SK-N-SH (cell line): ENCODE measurements around the gene CEP70.

Experiments
- EZH2phosphoT487 ChIP-seq: fragments of 200-600 bp; sonication (generic); IDR thresholded peaks from 2 replicates; pipeline ENCODE4 v1.6.1; 2017; ENCODE audit warnings: low read depth, mixed run types, mild to moderate bottlenecking, antibody characterized with exemption, moderate library complexity, borderline replicate concordance
- GABPA ChIP-seq: IDR thresholded peaks from 2 replicates; pipeline ENCODE4 v1.4.0; 2012; ENCODE audit warnings: low read depth, mild to moderate bottlenecking
- POLR2AphosphoS5 ChIP-seq: IDR thresholded peaks from 2 replicates; pipeline ENCODE4 v1.6.1; 2012; ENCODE audit warnings: low read depth, low read length
- RAD21 ChIP-seq: IDR thresholded peaks from 2 replicates; pipeline ENCODE4 v1.6.1; 2012; ENCODE audit warnings: mild to moderate bottlenecking, low read length
- RFX5 ChIP-seq: IDR thresholded peaks from 2 replicates; pipeline ENCODE4 v1.6.1; 2012; ENCODE audit warnings: mild to moderate bottlenecking, improper control_type of control experiment, low read length
- RXRA ChIP-seq: IDR thresholded peaks from 2 replicates; pipeline ENCODE4 v1.4.0; 2012; ENCODE audit warnings: low read depth, mild to moderate bottlenecking, borderline replicate concordance
- SIN3A ChIP-seq: IDR thresholded peaks from 2 replicates; pipeline ENCODE4 v1.6.1; 2012; ENCODE audit warnings: low read depth, mild to moderate bottlenecking, low read length, moderate library complexity, borderline replicate concordance
- YY1 ChIP-seq: IDR thresholded peaks from 2 replicates; pipeline ENCODE4 v1.4.0; 2012; ENCODE audit warnings: low read depth, mild to moderate bottlenecking
- TF ChIP-seq, protein P1 (sequence below): fragments of 200-600 bp; sonication (generic); IDR thresholded peaks from 2 replicates; pipeline ENCODE4 v1.6.1; 2017; ENCODE audit warnings: antibody characterized with exemption, mild to moderate bottlenecking, moderate library complexity
- TF ChIP-seq, protein P2 (sequence below): fragments of 150-350 bp; IDR thresholded peaks from 2 replicates; pipeline ENCODE4 v1.6.1; 2017; ENCODE audit warnings: antibody characterized with exemption, low read length, low read depth, borderline replicate concordance

DNA sequence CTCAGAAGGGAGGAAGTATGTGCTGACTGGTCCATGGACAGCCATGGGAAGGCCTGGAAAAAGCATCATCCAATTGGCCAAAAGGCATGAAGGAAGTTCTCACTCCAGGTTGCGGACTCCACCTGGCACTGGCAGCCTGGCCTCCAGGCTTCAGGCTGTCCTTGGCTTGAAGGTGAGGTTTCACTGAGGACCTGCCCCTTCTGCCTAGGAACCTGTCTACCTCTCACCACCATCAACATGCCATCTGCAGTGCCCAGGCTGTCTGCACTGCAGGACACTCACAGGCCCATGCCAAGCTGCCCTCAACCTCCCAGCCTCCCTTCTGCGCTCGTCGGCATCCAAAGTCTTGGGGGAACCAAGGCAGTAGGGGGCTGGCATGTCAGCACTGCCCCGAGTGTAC, 51.1 kb downstream of the CEP70 start:
- no peak for TF ChIP-seq POLR2AphosphoS5
- TF ChIP-seq, protein P1, sequence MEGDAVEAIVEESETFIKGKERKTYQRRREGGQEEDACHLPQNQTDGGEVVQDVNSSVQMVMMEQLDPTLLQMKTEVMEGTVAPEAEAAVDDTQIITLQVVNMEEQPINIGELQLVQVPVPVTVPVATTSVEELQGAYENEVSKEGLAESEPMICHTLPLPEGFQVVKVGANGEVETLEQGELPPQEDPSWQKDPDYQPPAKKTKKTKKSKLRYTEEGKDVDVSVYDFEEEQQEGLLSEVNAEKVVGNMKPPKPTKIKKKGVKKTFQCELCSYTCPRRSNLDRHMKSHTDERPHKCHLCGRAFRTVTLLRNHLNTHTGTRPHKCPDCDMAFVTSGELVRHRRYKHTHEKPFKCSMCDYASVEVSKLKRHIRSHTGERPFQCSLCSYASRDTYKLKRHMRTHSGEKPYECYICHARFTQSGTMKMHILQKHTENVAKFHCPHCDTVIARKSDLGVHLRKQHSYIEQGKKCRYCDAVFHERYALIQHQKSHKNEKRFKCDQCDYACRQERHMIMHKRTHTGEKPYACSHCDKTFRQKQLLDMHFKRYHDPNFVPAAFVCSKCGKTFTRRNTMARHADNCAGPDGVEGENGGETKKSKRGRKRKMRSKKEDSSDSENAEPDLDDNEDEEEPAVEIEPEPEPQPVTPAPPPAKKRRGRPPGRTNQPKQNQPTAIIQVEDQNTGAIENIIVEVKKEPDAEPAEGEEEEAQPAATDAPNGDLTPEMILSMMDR, result no peak
- TF ChIP-seq SIN3A, result no peak
- TF ChIP-seq GABPA, result no peak
- TF ChIP-seq, protein P2, sequence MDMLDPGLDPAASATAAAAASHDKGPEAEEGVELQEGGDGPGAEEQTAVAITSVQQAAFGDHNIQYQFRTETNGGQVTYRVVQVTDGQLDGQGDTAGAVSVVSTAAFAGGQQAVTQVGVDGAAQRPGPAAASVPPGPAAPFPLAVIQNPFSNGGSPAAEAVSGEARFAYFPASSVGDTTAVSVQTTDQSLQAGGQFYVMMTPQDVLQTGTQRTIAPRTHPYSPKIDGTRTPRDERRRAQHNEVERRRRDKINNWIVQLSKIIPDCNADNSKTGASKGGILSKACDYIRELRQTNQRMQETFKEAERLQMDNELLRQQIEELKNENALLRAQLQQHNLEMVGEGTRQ, result no peak
- no peak for TF ChIP-seq RFX5
- no peak for TF ChIP-seq RAD21
- TF ChIP-seq YY1, result no peak
- TF ChIP-seq RXRA, result no peak
- TF ChIP-seq EZH2phosphoT487, result no peak
